ENCODE results near the gene DDTL.
"Not testable (repeated sequence)": the region's sequence is repeated elsewhere in the genome, so short reads cannot be mapped to it uniquely, and the experiment has no call there.

Gene DDTL

GRCh38 chr22:23970816-23971486, 4.3 kb downstream of the DDTL start:
- no peak for DNase-seq

DNA sequence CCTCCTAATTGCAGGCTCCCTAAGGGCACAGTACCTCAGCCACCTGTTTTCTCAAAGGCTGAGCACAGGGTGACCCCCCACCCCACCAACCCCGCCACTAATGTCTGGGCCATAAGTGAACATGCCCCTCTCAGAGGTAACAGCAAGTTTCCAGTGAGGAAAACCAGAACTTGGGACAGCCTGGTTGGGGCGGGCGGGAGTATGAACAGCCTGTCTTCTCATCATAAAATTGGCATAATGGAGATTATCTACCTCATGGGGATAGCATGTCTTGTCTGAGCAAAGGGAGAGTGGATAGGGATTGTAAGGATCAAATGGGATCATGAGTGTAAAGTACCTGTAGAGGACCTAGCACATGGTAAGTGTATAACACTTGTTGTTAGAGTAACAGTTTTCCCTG, 5.2 kb downstream of the DDTL start:
- not testable (repeated sequence) for DNase-seq

- not testable (repeated sequence) for DNase-seq
Observed at GRCh38 chr22:23974345-23974744, 7.7 kb downstream of the DDTL start, which contains the start of gene DDT. Gene DDT (minus strand): TSS chr22:23974441. CDS start chr22:23974414, 27 bp downstream.

GRCh38 chr22:23974836-23975352, 8.2 kb downstream of the DDTL start:
- DNase-seq, result not testable (repeated sequence)

DNA sequence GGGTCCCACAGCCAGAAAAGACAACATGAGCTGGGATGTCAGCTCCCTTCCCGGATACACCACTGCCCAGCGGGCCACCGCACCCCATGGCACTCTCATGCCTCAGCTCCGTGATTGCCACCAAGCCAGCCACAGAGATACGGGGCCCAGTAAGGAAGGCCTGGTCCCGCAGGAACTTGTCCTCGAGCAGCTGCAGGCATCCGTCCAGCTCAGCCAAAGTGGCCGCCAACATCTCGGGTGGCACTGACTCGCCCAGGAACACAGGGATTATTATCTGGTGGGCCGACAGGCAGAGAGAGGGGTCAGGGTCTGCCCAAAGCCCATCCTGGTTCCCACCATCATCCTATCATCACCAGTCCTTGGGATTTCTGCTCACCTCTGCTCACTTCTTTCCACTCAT, 10.6 kb downstream of the DDTL start:
- not testable (repeated sequence) for DNase-seq

DNA sequence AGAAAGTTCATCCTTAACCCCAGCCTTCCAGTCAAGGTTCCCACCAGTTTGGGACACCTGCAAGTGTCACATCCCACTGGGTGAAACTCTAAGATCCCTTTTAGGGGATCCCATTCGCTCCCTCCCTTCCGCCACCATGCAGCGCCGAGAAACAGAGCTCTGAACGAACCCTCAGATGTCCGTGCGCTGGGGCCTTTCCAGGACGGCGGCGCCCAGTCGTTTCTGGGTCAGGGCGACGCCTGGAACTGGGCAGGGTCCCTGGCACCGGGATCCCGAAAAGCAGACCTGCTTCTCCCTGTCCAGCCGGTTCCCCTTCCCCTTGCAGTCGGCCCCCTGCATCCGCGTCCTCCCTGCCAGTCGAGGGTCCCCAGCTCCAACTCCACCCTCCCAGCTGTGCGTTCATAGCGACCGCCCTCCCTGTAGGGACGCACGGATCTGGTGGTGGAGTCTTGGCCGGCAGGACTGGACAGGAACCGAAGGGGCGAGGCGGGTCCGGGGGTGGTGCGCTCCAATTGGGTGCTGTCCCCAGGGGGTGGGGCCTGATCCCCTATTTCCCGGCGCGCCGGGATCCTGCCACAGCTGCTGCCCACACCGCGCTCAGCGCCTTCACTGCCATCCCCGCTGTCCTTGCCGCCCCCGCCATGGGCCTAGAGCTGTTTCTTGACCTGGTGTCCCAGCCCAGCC, 13.0 kb downstream of the DDTL start, which contains the start of gene GSTT2:
Gene GSTT2, plus strand, starts transcription at position 578 of the 684 bp plus-strand sequence.
- not testable (repeated sequence) for DNase-seq

DNA sequence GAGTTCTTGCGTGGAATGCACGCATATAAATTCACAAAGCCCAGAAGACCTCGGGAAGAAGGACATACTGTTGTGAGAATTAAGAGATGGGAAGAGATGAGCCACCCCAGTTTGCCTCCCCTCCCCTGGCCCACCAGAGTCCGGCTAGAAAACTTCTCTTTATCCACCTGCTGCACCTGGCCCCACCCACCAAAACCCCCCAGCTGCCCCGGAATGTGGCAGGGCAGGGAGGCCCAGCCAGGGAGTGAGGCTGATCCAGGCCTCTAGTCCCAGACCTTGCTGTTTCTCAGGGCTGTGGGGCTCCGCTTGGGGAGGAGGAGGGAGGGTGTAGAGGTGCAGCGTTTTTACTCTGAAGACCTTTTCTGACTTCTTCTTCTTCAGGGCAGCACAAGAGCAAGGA, 13.9 kb downstream of the DDTL start:
- not testable (repeated sequence) for DNase-seq

- peak; percentile 65 for DNase-seq
Observed at GRCh38 chr22:23984430-23984829, 17.7 kb downstream of the DDTL start.

GRCh38 chr22:23986089-23986488, 19.4 kb downstream of the DDTL start:
- not testable (repeated sequence) for DNase-seq

DNA sequence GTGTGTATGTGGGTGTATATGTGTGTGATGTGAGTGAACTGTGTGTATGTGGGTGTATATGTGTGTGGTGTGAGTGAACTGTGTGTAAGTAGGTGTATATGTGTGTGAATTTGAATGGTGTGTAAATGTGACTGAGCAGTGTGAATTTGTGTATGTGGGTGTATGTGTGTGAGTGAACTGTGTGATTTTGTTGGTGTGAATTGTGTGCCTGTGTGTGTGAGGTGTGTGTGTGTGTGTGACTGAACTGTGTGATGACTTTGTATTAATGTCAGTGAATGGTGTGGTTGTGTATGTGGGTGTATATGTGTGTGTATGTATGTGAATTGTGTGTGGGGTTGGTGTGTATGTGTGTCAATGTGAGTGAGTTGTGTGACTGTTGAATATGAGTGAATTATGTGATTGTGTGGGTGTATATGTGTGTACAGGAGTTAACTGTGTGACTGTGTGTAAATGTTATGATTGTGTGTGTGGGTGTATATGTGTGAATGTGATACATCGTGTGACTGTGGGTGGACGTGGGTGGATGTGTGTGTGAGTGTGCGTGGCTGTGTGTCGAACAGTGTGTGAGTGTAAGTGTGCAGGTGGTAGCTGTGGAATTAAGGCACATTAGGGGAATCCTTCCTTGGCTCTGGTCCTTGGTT, 20.0 kb downstream of the DDTL start:
- DNase-seq, result not testable (repeated sequence)

DNA sequence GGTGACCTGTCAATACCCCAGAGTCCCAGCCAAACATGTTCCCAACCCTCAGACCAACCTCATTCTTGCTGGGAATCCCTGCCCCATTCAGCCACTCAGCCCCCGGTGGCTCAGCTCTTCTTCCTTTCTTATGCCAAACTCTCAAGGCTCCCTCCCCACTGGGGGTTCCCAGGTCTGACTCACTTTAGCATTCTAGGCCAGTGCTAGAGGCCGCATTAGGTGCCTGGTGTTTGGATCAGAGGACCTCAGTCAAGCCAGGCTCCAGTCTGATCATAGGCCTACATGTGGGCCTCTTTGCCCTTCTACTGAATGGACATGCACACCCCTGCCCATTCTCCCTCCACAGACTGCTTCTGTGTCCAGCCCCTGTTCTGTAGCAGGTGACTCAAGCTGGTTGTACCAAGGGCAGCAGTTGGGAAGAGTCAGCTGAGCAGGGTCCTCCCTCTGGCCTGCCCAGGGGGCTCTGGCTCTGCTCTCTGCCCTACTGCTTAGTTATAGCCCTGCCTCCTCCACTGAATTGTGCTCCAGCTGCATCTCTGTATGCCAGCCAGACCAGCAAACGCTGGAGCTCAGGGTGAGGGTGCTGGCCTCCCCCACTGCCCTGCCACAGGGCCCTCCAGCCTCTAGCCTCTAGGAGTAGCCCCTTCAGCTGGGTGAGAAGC, 23.0 kb downstream of the DDTL start:
- DNase-seq, result not testable (repeated sequence)

DNA sequence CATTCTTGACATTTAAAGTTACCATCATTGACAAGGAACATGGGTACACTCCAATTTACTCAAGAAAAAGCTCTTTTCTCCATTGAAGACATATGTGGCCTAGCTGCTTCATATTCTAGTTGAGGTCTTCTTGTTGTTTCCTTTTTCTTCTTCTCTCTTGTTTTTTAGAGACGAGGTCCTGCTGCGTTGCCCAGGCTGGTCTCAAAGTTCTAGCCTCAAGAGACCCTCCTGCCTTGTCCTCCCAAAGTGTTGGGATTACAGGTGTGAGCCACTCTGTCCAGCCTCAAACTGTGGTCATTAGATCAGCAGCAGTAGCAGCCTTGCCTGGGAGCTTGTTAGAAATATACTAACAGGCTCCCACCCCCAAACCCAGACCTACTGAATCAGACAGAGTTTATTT, 26.4 kb downstream of the DDTL start:
- not testable (repeated sequence) for DNase-seq

DNA sequence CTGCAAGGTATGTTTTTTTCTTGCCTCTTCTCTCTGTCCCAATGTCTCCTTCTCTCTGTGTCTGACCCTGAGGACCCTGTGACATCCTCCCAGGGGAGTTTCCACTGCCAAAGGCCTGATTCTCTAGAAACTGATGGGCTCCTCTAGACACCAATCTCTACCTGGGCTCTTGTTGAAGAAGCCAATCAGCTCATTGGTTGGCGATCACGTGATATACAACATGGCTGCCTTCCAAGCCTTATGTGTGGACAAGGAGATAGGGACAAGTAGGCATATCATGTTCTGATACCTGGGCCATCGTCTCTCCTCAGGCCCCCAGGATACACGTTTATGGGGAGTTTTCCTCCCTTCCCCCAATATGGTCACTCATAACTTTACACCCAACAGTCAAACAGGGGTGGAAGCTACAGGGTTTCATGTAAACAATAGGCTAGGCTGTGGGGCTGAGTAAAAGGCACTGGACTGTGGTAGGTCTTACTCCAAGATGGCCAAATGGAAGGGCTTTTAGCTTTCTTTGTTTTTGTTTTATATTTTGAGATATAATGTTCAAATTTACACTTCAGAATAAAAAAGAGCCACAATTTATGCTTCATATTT, 27.0 kb downstream of the DDTL start:
- not testable (repeated sequence) for DNase-seq

- no peak for DNase-seq
Observed at GRCh38 chr22:23997092-23997491, 30.4 kb downstream of the DDTL start.

DNA sequence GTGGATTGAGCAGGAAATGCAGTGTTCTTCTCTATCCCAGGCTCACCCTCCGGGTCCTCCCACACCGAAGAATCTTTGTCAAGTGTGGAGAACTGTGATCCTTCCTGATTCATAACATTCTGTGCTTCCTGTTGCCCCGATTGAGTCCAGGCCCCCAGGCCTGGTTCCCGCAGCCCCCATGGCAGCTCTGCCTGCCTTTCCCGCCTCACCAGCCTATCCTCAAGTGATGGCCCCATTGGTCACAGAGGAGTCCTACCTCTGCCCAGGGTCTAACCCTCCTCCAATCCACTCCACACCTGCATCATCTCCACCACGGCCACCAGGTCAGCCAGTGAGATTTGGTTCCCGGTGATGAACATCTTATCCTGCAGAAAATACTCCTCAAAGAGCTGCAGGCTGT, 33.1 kb downstream of the DDTL start:
- not testable (repeated sequence) for DNase-seq

GRCh38 chr22:24001314-24001713, 34.6 kb downstream of the DDTL start:
- no peak for DNase-seq

- DNase-seq, result no peak
Observed at GRCh38 chr22:24002272-24002671, 35.6 kb downstream of the DDTL start.

DNA sequence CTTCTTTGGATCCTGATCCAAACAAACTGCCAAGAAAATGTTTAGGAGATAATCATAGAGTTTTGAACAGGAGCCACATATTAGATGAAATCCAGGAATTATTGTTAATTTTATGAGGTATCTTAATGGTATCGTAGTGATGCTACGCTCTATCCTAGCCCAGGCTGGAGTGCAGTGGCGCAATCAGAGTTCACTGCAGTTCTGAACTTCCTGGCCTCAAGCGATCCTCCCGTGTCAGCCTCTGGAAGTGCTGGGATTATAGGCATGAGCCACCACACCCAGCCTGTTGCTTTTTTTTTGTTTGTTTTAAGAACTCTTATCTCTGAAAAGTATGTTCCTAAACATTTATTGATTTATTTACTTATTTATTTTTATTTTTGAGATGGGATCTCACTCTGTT, 36.2 kb downstream of the DDTL start:
- DNase-seq, result no peak

- DNase-seq, result no peak
Observed at GRCh38 chr22:24003887-24004286, 37.2 kb downstream of the DDTL start.

DNA sequence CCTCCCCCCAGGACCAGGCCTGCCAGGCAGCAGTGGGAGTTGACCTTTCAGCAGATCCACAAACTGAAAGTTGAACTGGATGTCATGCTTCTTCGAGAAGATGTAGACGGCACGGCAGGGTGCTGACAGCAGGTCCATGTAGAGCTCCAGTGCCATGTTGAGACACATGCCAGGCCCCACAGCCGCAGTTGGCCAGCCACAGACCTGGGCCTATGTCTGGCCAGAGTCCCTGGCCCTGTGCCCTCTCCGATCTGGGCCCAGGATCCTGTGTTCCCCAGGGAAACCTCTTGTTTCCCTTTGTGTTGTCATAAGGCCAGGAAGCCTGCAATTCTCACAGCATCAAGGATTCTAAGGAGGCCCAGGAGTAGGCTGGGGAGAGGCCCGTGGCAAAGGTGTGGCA, 38.5 kb downstream of the DDTL start, which contains the start of gene GSTT4:
Gene GSTT4, minus strand, starts transcription at position 253 of the 400 bp plus-strand sequence. Its CDS starts 97 bp downstream, at position 156.
- no peak for DNase-seq

DNA sequence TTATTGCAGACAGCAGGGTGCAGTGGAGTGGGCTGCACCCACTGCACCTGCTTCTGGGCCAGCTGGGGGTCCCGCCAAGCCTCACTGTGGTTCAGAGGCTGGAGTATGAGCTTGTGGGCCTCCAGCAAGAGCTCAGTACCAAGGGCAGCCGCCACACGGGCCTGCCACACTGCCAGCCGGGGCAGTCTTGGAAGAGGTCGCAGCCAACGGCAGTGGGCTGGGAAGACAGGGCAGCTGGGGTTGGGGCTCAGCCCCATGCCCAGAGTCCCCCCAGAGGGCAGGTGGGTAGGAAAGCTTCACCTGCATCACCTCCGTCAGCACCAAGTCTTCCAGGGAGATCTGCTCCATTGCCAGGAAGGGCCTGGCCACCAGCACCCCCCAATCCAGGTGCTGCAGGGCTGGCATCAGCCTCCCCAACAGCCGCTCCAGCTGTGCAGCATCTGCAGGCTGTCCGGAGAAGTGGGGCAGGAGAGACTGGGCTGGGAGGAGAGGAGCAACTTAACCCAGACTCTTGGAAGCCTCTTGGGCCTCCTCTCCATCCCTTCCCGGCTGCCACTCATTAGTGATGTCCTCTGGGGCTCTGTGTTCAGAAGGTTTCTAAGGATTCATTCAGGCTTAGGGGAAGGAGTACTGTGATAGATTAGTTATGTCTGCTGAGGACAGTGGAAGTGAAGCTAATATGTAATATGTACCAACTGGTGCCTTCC, 39.7 kb downstream of the DDTL start:
- no peak for DNase-seq

GRCh38 chr22:24006914-24007214, 40.2 kb downstream of the DDTL start:
- no peak for DNase-seq
